Measurements from ENCODE around the gene IGFALS.
A peak's percentile ranks its signal among the peaks of the same experiment; 100 is the strongest.

IGFALS gene

DNA sequence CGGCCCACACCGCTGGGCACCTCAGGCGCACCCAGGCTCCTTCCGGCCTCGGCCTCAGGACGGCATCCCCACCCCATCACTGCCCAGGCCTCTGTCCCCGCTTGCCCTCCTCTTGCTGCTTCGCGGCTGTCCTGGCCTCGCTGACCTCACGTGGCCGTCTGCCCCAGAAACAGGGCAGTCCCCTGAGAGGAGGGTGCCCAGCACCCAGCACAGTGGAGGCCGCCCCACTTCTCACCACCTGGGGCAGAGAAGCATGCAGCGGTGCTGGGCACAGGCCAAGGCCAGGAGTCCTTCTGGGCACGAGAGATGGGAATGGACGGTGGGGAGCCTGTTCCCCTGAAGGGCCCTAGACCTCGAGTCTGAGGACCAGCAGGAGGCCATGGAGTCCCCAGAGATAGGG lies 24.2 kb upstream of the IGFALS start:
- no peak for DNase-seq (ENCODE audit: extremely low read depth, low read depth)
- TF ChIP-seq, protein P1, sequence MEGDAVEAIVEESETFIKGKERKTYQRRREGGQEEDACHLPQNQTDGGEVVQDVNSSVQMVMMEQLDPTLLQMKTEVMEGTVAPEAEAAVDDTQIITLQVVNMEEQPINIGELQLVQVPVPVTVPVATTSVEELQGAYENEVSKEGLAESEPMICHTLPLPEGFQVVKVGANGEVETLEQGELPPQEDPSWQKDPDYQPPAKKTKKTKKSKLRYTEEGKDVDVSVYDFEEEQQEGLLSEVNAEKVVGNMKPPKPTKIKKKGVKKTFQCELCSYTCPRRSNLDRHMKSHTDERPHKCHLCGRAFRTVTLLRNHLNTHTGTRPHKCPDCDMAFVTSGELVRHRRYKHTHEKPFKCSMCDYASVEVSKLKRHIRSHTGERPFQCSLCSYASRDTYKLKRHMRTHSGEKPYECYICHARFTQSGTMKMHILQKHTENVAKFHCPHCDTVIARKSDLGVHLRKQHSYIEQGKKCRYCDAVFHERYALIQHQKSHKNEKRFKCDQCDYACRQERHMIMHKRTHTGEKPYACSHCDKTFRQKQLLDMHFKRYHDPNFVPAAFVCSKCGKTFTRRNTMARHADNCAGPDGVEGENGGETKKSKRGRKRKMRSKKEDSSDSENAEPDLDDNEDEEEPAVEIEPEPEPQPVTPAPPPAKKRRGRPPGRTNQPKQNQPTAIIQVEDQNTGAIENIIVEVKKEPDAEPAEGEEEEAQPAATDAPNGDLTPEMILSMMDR (IDR thresholded peaks at IDR 0.05; ENCODE audit: low read depth, low read length) = no peak

DNA sequence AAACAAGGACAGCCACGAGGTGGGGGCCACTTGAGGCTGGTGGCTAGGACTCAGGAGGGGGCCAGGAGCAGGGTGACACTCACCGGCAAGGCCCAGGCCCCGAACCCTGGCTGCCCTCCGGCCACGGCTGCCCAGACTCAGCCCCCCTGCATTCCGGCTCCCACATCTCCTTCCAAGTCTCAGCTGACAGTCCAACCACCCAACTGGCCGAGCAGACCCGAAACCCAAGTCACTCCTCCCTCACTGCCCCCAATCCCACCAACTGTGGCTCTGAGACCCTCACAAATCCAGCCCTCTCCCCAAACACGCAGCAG lies 23.7 kb upstream of the IGFALS start:
- TF ChIP-seq, protein P1 (IDR thresholded peaks at IDR 0.05; ENCODE audit: low read depth, low read length) = no peak
- no peak for DNase-seq (ENCODE audit: extremely low read depth, low read depth)

DNA sequence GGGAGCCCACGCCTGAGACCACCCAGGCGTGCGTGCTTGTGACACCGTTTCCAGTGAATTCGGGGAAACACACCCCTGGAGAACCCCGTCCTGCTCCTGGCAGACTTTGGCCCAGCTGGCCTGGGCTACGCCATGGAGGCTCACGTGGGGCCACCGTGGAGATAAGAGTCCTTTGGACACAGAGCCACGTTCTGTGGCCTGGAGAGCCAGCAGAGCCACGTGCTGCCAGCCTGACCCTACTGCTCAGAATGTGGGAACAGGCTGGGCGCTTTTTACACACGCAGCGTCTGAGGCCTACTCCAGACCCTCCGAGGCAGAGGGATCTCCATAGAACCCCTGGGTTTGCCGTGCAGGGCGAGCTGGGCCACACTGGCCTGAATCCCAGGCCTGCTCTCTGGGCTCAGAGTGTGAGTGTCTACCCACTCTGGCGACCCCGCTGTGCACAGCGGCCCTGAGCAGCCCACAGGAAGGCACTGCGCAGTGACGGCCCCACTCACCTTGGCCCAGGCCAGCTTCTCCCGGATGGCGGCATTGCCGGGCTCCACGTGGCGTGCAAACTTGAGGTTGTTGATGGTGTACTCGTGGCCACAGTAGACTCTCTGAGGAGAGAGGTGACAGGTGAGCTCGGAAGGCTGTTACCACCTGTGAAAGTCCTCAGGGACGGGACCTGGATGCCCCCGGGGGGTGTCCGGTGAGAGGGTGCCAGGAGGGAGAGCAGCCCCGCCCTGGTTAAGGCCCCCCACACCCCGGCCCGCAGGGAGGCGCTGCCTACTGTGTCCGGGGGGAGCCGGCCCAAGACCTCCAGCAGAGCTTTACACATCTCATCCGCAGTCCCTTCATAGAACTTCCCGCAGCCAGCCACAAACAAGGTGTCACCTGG lies 23.1 kb upstream of the IGFALS start:
- no peak for DNase-seq (ENCODE audit: extremely low read depth, low read depth)
- TF ChIP-seq, protein P1 (IDR thresholded peaks at IDR 0.05; ENCODE audit: low read depth, low read length) = no peak

DNA sequence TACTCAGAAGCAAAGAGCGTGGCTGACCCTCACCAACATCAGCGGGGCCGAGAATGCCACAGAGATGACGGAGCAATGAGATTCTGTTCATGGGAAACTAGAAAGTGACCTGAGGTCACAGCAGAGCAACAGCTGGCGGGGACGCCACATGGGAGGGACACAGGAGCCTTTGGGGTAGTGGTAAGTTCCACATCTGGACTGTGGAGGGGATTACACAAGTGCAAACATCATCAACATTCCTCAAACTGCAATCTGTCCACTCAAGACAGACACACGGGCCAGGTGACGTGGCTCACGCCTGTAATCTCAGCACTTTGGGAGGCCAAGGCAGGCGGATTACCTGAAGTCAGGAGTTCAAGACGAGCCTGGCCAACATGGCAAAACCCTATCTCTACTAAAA lies 22.0 kb upstream of the IGFALS start:
- no peak for DNase-seq (ENCODE audit: extremely low read depth, low read depth)

DNA sequence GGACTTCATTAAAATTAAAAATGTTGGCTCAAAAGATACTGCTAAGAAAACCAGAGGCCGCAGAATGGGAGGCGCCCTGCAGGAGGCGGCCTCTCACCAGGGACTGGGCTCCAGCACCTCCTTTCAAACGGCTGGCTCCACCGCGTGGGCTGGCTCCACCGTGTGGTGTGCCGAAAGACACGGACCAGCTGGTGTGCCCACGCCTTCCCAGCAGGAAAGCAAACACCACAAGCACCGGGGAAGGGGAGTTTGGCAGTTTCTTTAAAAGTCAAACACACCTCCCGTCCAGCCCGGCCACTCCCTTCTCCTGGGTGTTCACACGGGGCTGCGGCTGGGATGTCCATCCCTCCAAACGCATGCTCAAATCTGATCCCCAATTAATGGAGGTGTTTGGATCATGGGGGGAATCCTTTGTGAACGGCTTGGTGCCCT lies 19.2 kb upstream of the IGFALS start:
- TF ChIP-seq, protein P1 (IDR thresholded peaks at IDR 0.05; ENCODE audit: low read depth, low read length) = peak; percentile 55
- DNase-seq (ENCODE audit: extremely low read depth, low read depth) = peak; percentile 27

More for the DNA sequence above, 22.0 kb upstream of the IGFALS start:
- TF ChIP-seq, protein P1 (IDR thresholded peaks at IDR 0.05; ENCODE audit: low read depth, low read length) = no peak

DNA sequence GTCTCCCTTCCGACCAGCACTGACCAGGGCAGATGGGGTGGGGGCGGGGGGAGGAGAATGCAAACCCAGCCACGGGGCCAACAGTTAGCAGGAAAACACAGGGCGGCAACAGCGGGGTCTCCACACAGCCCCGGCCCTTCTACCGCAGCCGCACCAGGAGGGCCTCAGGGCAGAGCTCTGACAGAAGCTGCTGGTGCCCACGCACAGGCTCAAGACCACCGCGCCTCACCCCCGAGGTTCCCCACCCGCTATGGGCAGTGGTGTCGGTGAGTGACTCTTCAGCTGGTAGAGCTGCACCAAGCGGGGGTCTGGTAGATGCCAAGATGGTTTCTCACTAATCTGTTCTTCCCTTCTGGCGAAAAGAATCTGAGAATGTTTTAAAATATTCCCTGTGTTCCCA lies 17.0 kb upstream of the IGFALS start:
- TF ChIP-seq, protein P1 (IDR thresholded peaks at IDR 0.05; ENCODE audit: low read depth, low read length) = no peak
- DNase-seq (ENCODE audit: extremely low read depth, low read depth) = no peak

DNA sequence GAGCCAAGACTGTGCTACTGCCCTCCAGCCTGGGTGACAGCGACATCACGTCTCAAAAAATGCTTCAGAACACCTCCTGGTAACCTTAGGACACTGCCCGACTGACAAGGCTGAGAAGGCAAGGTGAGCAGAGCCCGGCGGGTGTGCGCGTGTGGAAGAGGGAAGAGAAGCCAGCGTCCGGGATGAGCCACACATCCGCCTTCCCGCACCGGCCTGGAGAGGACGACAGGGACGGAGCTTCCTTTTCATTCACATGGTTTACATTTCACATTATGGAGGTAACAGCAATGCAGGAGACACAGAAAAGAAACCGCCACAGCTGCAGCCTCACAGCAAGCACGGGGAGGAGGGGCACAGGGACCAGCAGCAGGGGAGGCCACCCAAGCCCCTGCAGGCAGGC lies 16.6 kb upstream of the IGFALS start:
- TF ChIP-seq, protein P1 (IDR thresholded peaks at IDR 0.05; ENCODE audit: low read depth, low read length) = no peak
- DNase-seq (ENCODE audit: extremely low read depth, low read depth) = no peak

Measured in AG09319 (cell line).